Peyer's patch (tissue), 4 donors: ENCODE data around the gene AKT1. TPM values are rescaled to one million over a fixed set of nuclear protein-coding genes. Genes with fewer than 3 reads are reported as not detected.
"Not testable (repeated sequence)": the region's sequence is repeated elsewhere in the genome, so short reads cannot be mapped to it uniquely, and the experiment has no call there.

Experiments used
- DNase-seq, 3 donors: peaks; one replicate each; pipeline ENCODE4 v3.0.0-alpha.2; 2017 to 2019
- H3K27ac ChIP-seq, 4 donors: fragments of 200-600 bp; sonication (generic); one replicate each; pipeline ENCODE4 v1.5.1; 2016 to 2019
- H3K27me3 ChIP-seq, 2 donors: fragments of 200-600 bp; sonication (generic); one replicate each; pipeline ENCODE4 v1.5.1; 2019
- H3K36me3 ChIP-seq, 3 donors: fragments of 200-600 bp; sonication (generic); one replicate each; pipeline ENCODE4 v1.5.1; 2016 to 2019
- H3K4me1 ChIP-seq, 4 donors: fragments of 200-600 bp; sonication (generic); one replicate each; pipeline ENCODE4 v1.5.1; 2016 to 2019
- H3K4me3 ChIP-seq, 4 donors: fragments of 200-600 bp; sonication (generic); 1 replicate in 3 of 4; 2 replicates in 1 of 4; pipeline ENCODE4 v1.5.1; 2016 to 2019; ENCODE audit warnings: mild to moderate bottlenecking in 1 of 4
- H3K9me3 ChIP-seq, 4 donors: fragments of 200-600 bp; sonication (generic); one replicate each; pipeline ENCODE4 v1.5.1; 2016 to 2019; ENCODE audit warnings: mild to moderate bottlenecking in 1 of 4
- POLR2A ChIP-seq, 2 donors: fragments of 450-650 bp; IDR thresholded peaks; one replicate each; pipeline ENCODE4 v1.5.1; 2017; ENCODE audit warnings: antibody characterized with exemption in 2 of 2, mild to moderate bottlenecking in 2 of 2, moderate library complexity in 2 of 2
- total RNA-seq, 4 donors: library from RNA; depleted of rRNA; stranded (reverse); fragments of >200 nt; gene quantifications; one replicate each; pipeline ENCODE4 v1.1.0, GENCODE V29; 2016
- TF ChIP-seq, protein P1 (sequence below), 6 experiments: fragments of 450-650 bp in 4 of 6; fragments of 200-600 bp in 2 of 6; sonication (generic) in 1 of 6; IDR thresholded peaks; one replicate each; pipeline ENCODE4 v1.5.1; 2017 to 2019; ENCODE audit warnings: antibody characterized with exemption in 6 of 6, mild to moderate bottlenecking in 3 of 6, moderate library complexity in 1 of 6

AKT1 gene
- total RNA-seq, 4 donors from 2014 or later = 85.6 to 259 (median 111) TPM

DNA sequence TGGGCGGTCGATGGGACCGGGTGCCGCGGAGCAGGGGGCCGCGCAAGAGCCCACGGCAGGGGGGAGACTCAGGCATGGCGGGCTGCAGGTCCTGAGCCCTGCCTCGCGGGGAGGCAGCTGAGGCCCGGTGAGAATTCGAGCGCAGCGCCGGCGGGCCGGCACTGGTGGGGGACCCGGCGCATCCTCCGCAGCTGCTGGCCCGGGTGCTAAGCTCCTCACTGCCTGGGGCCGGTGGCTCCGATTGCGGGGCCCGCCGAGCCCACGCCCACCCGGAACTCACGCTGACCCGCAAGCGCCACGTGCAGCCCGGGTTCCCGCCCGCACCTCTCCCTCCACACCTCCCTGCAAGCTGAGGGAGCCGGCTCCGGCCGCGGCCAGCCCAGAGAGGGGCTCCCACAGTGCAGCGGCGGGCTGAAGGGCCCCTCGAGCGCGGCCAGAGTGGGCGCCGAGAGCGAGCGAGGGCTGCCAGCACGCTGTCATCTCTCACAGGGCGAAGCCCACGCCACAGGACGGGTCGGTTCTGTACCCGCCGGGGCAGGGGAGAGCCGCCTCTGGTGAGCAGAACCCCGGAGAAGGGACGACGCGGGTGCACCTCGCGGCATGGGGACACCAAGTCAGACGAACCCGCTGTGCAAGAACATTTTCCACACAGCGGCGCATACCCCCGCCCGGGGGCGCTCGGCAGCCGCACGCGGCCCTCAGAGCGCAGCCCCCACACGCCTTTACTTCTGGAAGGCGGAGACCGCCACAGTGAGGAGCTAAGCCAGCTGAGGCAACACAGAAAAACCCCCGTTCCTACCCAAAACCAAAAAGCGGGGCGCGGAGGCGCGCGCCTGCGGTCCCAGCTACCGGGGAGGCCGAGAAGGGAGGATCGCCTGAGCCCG is 43.8 kb downstream of the AKT1 start:
- DNase-seq = no peak
- H3K4me3 ChIP-seq = peak overlapping the region; percentile 89 to 99 (median 94)
- H3K27me3 ChIP-seq = no peaks in the 10 kb centered on the region
- peaks cover 0 to 17% (median 0%) of the 10 kb centered on the region in 3 donors for H3K36me3 ChIP-seq
- no peak for TF ChIP-seq POLR2A (IDR thresholded peaks at IDR 0.05)
- TF ChIP-seq, protein P1, sequence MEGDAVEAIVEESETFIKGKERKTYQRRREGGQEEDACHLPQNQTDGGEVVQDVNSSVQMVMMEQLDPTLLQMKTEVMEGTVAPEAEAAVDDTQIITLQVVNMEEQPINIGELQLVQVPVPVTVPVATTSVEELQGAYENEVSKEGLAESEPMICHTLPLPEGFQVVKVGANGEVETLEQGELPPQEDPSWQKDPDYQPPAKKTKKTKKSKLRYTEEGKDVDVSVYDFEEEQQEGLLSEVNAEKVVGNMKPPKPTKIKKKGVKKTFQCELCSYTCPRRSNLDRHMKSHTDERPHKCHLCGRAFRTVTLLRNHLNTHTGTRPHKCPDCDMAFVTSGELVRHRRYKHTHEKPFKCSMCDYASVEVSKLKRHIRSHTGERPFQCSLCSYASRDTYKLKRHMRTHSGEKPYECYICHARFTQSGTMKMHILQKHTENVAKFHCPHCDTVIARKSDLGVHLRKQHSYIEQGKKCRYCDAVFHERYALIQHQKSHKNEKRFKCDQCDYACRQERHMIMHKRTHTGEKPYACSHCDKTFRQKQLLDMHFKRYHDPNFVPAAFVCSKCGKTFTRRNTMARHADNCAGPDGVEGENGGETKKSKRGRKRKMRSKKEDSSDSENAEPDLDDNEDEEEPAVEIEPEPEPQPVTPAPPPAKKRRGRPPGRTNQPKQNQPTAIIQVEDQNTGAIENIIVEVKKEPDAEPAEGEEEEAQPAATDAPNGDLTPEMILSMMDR (IDR thresholded peaks at IDR 0.05) = no peak
- no peaks in the 10 kb centered on the region for H3K9me3 ChIP-seq
- peak overlapping the region; percentile 80 to 93 (median 90) for H3K27ac ChIP-seq
- H3K4me1 ChIP-seq = peaks cover 0 to 63% (median 16%) of the 10 kb centered on the region in 4 donors

DNA sequence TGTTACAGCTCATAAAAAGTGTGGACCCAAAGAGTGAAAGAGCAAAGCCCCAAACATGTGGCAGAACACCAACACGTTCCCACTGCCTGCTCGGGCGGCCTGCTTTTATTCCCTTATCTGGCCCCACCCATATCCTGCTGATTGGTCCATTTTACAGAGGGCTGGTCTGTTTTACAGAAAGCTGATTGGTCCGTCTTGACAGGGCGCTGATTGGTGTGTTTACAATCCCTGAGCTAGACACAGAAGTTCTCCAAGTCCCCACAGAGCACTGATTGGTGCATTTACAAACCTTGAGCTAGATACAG is 44.8 kb downstream of the AKT1 start:
- peaks cover 0 to 69% (median 18%) of the 10 kb centered on the region in 4 donors for H3K4me1 ChIP-seq
- DNase-seq = not testable (repeated sequence)

DNA sequence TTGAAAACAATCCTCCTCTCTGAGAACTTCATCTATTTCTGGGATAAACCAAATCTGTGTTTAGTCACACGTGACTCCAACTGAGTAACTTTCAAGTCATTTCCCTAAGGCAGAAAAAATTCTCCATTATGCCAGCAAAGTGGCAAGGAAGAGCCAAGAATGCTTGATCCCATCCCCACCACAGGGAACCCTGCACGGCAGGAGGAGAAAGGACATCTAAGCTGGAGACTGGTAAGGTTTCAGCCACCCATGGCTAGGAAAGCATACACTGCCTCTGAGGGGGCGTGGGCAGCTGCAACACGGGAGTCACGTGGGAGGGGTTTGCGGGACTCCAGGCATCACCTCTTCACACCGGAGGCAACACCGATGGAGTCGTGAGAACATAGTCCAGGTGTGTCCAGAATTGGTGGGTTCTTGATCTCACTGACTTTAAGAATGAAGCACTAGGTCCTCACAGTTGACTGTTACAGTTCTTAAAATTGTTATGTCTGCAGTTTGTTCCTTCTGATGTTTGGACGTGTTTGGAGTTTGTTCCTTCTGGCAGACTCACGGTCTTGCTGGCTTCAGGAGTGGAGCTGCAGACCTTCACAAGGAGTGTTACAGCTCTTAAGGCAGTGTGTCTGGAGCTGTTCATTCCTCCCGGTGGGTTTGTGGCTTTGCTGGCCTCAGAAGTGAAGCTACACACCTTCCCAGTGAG is 45.3 kb downstream of the AKT1 start:
- no peak overlapping the region for H3K4me3 ChIP-seq
- DNase-seq = no peak
- peaks cover 0 to under 1% (median 0%) of the 10 kb centered on the region in 3 donors for H3K36me3 ChIP-seq
- no peaks in the 10 kb centered on the region for H3K9me3 ChIP-seq
- TF ChIP-seq, protein P1 (IDR thresholded peaks at IDR 0.05) = no peak
- no peak for TF ChIP-seq POLR2A (IDR thresholded peaks at IDR 0.05)
- H3K27me3 ChIP-seq = no peaks in the 10 kb centered on the region
- peak overlapping the region in 2 of 4 donors; percentile 74 to 77 for H3K27ac ChIP-seq
- peaks cover 0 to 67% (median 18%) of the 10 kb centered on the region in 4 donors for H3K4me1 ChIP-seq

More for the DNA sequence above, 44.8 kb downstream of the AKT1 start:
- H3K4me3 ChIP-seq, H3K27ac ChIP-seq, H3K9me3 ChIP-seq, H3K36me3 ChIP-seq, H3K27me3 ChIP-seq: not testable (repeated sequence)

- Histone ChIP-seq H3K36me3 (no peaks in the 10 kb centered on the region), H3K4me1 (peaks cover 0 to 57% (median 13%) of the 10 kb centered on the region in 4 donors), H3K4me3 (no peak overlapping the region), H3K9me3 (no peaks in the 10 kb centered on the region), H3K27me3 (no peaks in the 10 kb centered on the region), H3K27ac (peak overlapping the region; percentile 3 to 77 (median 56))
- peak in 2 of 3 donors; percentile 85 to 86 for DNase-seq
- peak; percentile 14 to 33 for TF ChIP-seq POLR2A (IDR thresholded peaks at IDR 0.05)
- TF ChIP-seq, protein P1 (IDR thresholded peaks at IDR 0.05) = peak in 2 of 6 experiments; percentile 14 to 39
These were observed 46.4 kb downstream of the AKT1 start for GRCh38 chr14:104749111-104749649.

- no peaks in the 10 kb centered on the region for H3K9me3 ChIP-seq
- DNase-seq = no peak
- H3K27ac ChIP-seq = peak overlapping the region in 3 of 4 donors; percentile 11 to 74 (median 62)
- H3K4me1 ChIP-seq = peaks cover 0 to 51% (median 8%) of the 10 kb centered on the region in 4 donors
- no peaks in the 10 kb centered on the region for H3K36me3 ChIP-seq
- no peaks in the 10 kb centered on the region for H3K27me3 ChIP-seq
- TF ChIP-seq, protein P1 (IDR thresholded peaks at IDR 0.05) = no peak
- TF ChIP-seq POLR2A (IDR thresholded peaks at IDR 0.05) = no peak
- no peak overlapping the region for H3K4me3 ChIP-seq
These were observed 47.7 kb downstream of the AKT1 start for GRCh38 chr14:104747876-104748275.
